ENCODE measurements around the gene TBCK.

Gene TBCK

DNA sequence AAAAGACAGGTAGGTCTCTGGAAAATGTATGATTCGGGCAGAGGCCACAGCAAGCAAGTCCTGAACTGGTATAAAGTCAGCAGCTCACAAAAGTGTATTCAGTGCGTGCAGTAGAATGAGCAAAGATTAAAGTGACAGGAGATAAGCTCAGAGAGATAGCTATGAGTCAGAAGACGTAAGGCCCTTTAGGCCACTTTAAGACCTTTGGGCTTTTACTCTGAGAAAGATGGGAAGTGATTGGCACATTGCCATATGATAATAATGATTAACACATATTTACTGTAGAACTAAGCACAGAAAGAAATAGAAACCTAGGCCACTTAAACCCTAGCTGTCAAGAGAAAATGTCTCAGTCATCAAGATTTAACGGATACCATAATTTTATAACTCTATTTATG, 51.7 kb downstream of the TBCK start:
- H2BK120ac ChIP-seq (ENCODE audit: low read depth, low read length) = no peak overlapping the region
- no peak overlapping the region for H3K4me2 ChIP-seq (ENCODE audit: low read length)
- no peak overlapping the region for H3K4ac ChIP-seq (ENCODE audit: low read depth, low read length)
- no peak overlapping the region for H3K9ac ChIP-seq (ENCODE audit: low read length)
- no peak overlapping the region for H4K5ac ChIP-seq (ENCODE audit: low read length)
- no peak overlapping the region for H3K27ac ChIP-seq (ENCODE audit: low read depth, low read length)
- 100% methylated on average over 1 of the region's 4 CpGs for WGBS (ENCODE audit: extremely low coverage, insufficient coverage, low lambda C conversion rate)
- H3K4me1 ChIP-seq (ENCODE audit: control insufficient read depth, low read depth, low read length) = no peaks in the 10 kb centered on the region
- H3K18ac ChIP-seq (ENCODE audit: low read length) = no peak overlapping the region
- no peaks in the 10 kb centered on the region for H3K79me2 ChIP-seq (ENCODE audit: control insufficient read depth, insufficient read depth, low read length)
- H2BK15ac ChIP-seq (replicated peaks; ENCODE audit: low read depth) = no peak overlapping the region
- no peak overlapping the region for H4K8ac ChIP-seq (ENCODE audit: low read depth, low read length)
- H3K23ac ChIP-seq (ENCODE audit: low read length) = no peak overlapping the region
- no peaks in the 10 kb centered on the region for H3K36me3 ChIP-seq (ENCODE audit: control insufficient read depth, insufficient read depth, low read length)
- no peak overlapping the region for H3K56ac ChIP-seq (ENCODE audit: low read length)
- no peak overlapping the region for H3K4me3 ChIP-seq (ENCODE audit: low read length)
- no peak overlapping the region for H2BK5ac ChIP-seq (ENCODE audit: low read length)
- H3K79me1 ChIP-seq (ENCODE audit: low read length) = no peaks in the 10 kb centered on the region
- no peak overlapping the region for H2AK5ac ChIP-seq (ENCODE audit: low read length)
- DNase-seq = peak; percentile 10
- no peaks in the 10 kb centered on the region for H3K27me3 ChIP-seq (ENCODE audit: insufficient read depth, low read length, poor library complexity)

DNA sequence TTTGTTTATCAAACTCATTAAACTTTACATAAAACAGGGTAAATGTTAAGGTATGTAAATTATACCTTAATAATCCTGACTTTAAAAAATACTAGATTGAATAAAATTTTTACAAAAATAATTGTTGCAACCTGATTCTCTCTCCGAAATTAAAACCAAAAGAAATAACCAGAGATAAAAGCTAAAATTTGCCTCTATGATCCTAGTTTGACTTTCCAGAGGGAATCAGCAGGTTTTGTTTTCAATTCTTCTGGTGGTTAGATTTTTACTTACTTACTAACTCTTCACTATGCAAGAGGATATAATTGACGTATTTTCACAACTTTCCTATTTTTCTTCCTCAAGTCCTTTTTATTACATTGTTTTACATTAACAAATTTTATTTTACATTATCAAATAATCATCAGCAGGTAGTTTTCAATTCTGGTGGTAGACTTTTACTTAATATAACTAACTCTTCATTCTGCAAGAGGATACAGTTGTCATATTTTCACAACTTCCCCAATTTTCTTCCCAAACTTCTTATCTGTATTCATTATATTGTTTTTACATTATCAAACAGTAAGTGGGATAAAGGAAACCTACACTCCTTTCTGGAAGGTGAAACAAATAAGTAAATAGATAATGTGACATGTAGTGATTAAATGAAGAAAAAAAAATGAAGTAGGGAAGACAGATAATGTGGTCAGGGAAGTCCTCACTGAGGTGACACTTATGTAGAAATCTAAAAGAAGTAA, 52.2 kb downstream of the TBCK start:
- Histone ChIP-seq H4K5ac (ENCODE audit: low read length) (no peak overlapping the region), H3K23ac (ENCODE audit: low read length) (no peak overlapping the region), H2AK5ac (ENCODE audit: low read length) (no peak overlapping the region), H2BK15ac (replicated peaks; ENCODE audit: low read depth) (no peak overlapping the region), H3K4ac (ENCODE audit: low read depth, low read length) (no peak overlapping the region), H2BK120ac (ENCODE audit: low read depth, low read length) (no peak overlapping the region), H3K9ac (ENCODE audit: low read length) (no peak overlapping the region), H3K27ac (ENCODE audit: low read depth, low read length) (no peak overlapping the region), H3K79me2 (ENCODE audit: control insufficient read depth, insufficient read depth, low read length) (no peaks in the 10 kb centered on the region), H3K79me1 (ENCODE audit: low read length) (no peaks in the 10 kb centered on the region), H3K4me2 (ENCODE audit: low read length) (no peak overlapping the region), H3K4me3 (ENCODE audit: low read length) (no peak overlapping the region), H3K27me3 (ENCODE audit: insufficient read depth, low read length, poor library complexity) (no peaks in the 10 kb centered on the region), H3K18ac (ENCODE audit: low read length) (no peak overlapping the region), H3K4me1 (ENCODE audit: control insufficient read depth, low read depth, low read length) (no peaks in the 10 kb centered on the region), H3K36me3 (ENCODE audit: control insufficient read depth, insufficient read depth, low read length) (no peaks in the 10 kb centered on the region), H4K8ac (ENCODE audit: low read depth, low read length) (no peak overlapping the region), H2BK5ac (ENCODE audit: low read length) (no peak overlapping the region), H3K56ac (ENCODE audit: low read length) (no peak overlapping the region)
- WGBS (ENCODE audit: extremely low coverage, insufficient coverage, low lambda C conversion rate) = no CpG with 5 or more reads among the region's 2 CpGs
- no peak for DNase-seq

DNA sequence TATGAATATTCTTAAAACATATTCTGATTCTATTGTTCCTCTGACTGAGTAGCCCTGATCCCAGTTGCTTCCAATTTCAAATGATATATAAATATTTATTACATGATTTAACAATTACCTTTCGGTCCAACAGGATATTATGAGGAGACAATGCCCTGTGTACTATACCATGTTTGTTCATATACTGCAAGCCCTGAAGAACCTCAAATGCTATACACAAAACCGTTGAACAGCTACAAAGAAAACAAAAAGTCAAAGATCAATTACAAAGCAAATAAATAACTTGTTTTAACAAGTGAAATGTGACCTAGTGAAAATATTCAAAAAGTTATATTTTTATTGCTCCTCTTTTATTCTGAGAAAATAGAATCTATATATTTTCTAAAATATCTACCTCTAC, 54.0 kb downstream of the TBCK start:
- no peak overlapping the region for H3K18ac ChIP-seq (ENCODE audit: low read length)
- no peak overlapping the region for H2BK120ac ChIP-seq (ENCODE audit: low read depth, low read length)
- H3K4me2 ChIP-seq (ENCODE audit: low read length) = no peak overlapping the region
- WGBS (ENCODE audit: extremely low coverage, insufficient coverage, low lambda C conversion rate) = no CpG with 5 or more reads among the region's 2 CpGs
- no peak overlapping the region for H2BK15ac ChIP-seq (replicated peaks; ENCODE audit: low read depth)
- H3K4me3 ChIP-seq (ENCODE audit: low read length) = no peak overlapping the region
- H3K56ac ChIP-seq (ENCODE audit: low read length) = no peak overlapping the region
- H2BK5ac ChIP-seq (ENCODE audit: low read length) = no peak overlapping the region
- H4K8ac ChIP-seq (ENCODE audit: low read depth, low read length) = no peak overlapping the region
- H3K79me1 ChIP-seq (ENCODE audit: low read length) = no peaks in the 10 kb centered on the region
- H4K5ac ChIP-seq (ENCODE audit: low read length) = no peak overlapping the region
- H3K23ac ChIP-seq (ENCODE audit: low read length) = no peak overlapping the region
- DNase-seq = no peak
- H3K36me3 ChIP-seq (ENCODE audit: control insufficient read depth, insufficient read depth, low read length) = no peaks in the 10 kb centered on the region
- no peak overlapping the region for H3K9ac ChIP-seq (ENCODE audit: low read length)
- H3K27ac ChIP-seq (ENCODE audit: low read depth, low read length) = no peak overlapping the region
- H2AK5ac ChIP-seq (ENCODE audit: low read length) = no peak overlapping the region
- no peaks in the 10 kb centered on the region for H3K4me1 ChIP-seq (ENCODE audit: control insufficient read depth, low read depth, low read length)
- no peak overlapping the region for H3K4ac ChIP-seq (ENCODE audit: low read depth, low read length)
- no peaks in the 10 kb centered on the region for H3K79me2 ChIP-seq (ENCODE audit: control insufficient read depth, insufficient read depth, low read length)
- H3K27me3 ChIP-seq (ENCODE audit: insufficient read depth, low read length, poor library complexity) = no peaks in the 10 kb centered on the region

DNA sequence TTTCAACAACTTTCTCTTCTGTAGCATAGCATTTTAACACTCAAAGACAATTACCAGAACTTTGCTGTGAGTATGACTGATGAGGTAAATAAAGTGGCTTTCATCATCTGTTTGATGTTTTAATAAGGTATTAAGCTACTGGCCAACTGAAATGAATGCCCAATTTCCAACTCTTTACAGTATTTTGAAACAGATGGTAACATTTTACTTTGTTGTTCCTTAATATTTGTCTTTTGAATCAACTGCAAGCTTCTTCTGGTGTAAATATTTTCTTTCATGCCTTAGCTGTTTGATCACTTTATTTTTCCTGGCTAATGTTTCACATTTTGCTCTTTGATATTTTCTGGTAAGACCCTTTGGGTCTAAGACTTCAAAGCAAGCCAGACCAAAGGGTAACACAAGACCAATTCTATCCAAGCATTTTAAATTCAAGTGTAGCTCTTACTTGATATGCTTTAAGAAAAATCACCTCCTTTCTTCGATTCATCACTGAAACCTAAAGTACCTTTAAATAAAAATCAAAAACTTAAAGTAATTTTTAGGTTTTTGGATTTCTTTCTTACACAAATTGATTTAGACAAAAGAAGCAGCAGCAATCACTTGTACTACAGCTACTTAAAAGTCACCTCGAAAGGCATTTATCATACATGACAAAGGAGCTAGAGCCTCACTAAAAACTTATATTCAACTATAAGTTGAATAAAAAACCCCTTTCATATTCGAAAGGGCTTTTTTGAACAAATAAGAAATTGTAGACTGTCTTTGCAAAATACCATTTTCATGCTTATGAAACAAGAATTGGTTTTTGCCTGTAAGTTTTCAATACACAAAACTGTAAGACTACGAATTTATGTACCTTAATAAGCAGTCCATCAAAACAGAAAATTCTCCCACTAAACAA, 57.6 kb downstream of the TBCK start:
- Histone ChIP-seq H3K18ac (ENCODE audit: low read length) (no peak overlapping the region), H3K4me3 (ENCODE audit: low read length) (no peak overlapping the region), H3K36me3 (ENCODE audit: control insufficient read depth, insufficient read depth, low read length) (no peaks in the 10 kb centered on the region), H3K56ac (ENCODE audit: low read length) (no peak overlapping the region), H3K4ac (ENCODE audit: low read depth, low read length) (no peak overlapping the region), H4K8ac (ENCODE audit: low read depth, low read length) (no peak overlapping the region), H2BK120ac (ENCODE audit: low read depth, low read length) (no peak overlapping the region), H2BK5ac (ENCODE audit: low read length) (no peak overlapping the region), H3K9ac (ENCODE audit: low read length) (no peak overlapping the region), H3K4me1 (ENCODE audit: control insufficient read depth, low read depth, low read length) (no peaks in the 10 kb centered on the region), H3K4me2 (ENCODE audit: low read length) (no peak overlapping the region), H3K23ac (ENCODE audit: low read length) (no peak overlapping the region), H2AK5ac (ENCODE audit: low read length) (no peak overlapping the region), H2BK15ac (replicated peaks; ENCODE audit: low read depth) (no peak overlapping the region), H3K27me3 (ENCODE audit: insufficient read depth, low read length, poor library complexity) (no peaks in the 10 kb centered on the region), H3K27ac (ENCODE audit: low read depth, low read length) (no peak overlapping the region), H3K79me2 (ENCODE audit: control insufficient read depth, insufficient read depth, low read length) (no peaks in the 10 kb centered on the region), H4K5ac (ENCODE audit: low read length) (no peak overlapping the region), H3K79me1 (ENCODE audit: low read length) (no peaks in the 10 kb centered on the region)
- no CpG with 5 or more reads among the region's 4 CpGs for WGBS (ENCODE audit: extremely low coverage, insufficient coverage, low lambda C conversion rate)
- no peak for DNase-seq

DNA sequence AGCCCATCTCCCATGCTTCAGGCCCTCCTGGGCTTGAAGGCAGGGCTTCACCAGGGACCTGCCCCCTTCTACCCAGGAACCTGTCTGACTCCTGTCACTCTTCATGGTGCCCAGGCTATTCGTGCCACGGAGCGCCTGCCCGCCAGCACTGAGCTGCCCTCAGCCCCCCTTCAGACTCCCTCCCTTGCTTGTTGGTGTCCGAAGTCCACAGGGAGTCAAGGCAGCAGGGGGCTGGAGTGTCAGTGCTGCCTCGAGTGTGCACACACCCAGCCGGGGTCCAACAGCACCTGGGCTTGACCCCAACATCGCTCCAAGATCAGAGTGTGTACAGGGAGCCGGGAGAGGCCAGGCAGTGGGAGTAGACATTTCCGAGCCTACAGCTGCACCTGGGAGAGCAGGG, 59.8 kb downstream of the TBCK start:
- Histone ChIP-seq H2AK5ac (ENCODE audit: low read length) (no peak overlapping the region), H3K27ac (ENCODE audit: low read depth, low read length) (no peak overlapping the region), H3K18ac (ENCODE audit: low read length) (no peak overlapping the region), H4K5ac (ENCODE audit: low read length) (no peak overlapping the region), H3K4ac (ENCODE audit: low read depth, low read length) (no peak overlapping the region), H3K4me2 (ENCODE audit: low read length) (no peak overlapping the region), H3K79me1 (ENCODE audit: low read length) (no peaks in the 10 kb centered on the region), H2BK5ac (ENCODE audit: low read length) (no peak overlapping the region), H2BK120ac (ENCODE audit: low read depth, low read length) (no peak overlapping the region), H3K79me2 (ENCODE audit: control insufficient read depth, insufficient read depth, low read length) (no peaks in the 10 kb centered on the region), H3K9ac (ENCODE audit: low read length) (no peak overlapping the region), H3K4me3 (ENCODE audit: low read length) (no peak overlapping the region), H3K4me1 (ENCODE audit: control insufficient read depth, low read depth, low read length) (no peaks in the 10 kb centered on the region), H3K56ac (ENCODE audit: low read length) (no peak overlapping the region), H4K8ac (ENCODE audit: low read depth, low read length) (no peak overlapping the region), H3K36me3 (ENCODE audit: control insufficient read depth, insufficient read depth, low read length) (no peaks in the 10 kb centered on the region), H3K27me3 (ENCODE audit: insufficient read depth, low read length, poor library complexity) (no peaks in the 10 kb centered on the region), H3K23ac (ENCODE audit: low read length) (no peak overlapping the region), H2BK15ac (replicated peaks; ENCODE audit: low read depth) (no peak overlapping the region)
- no peak for DNase-seq
- no CpG with 5 or more reads among the region's 10 CpGs for WGBS (ENCODE audit: extremely low coverage, insufficient coverage, low lambda C conversion rate)

All from mesendoderm (in vitro differentiated cells).